Sigmoid colon (tissue), 7 donors: ENCODE data around the gene TUG1. TPM values are rescaled to one million over a fixed set of nuclear protein-coding genes. Genes with fewer than 3 reads are reported as not detected.
A peak's percentile ranks its signal among the peaks of the same experiment; 100 is the strongest.

ENCODE experiments used
- DNase-seq: peaks from one replicate; pipeline ENCODE4 v3.0.0-alpha.2; 2019
- H3K27ac ChIP-seq, 4 donors: fragments of 200-600 bp; sonication (generic); one replicate each; pipeline ENCODE4 v1.5.1; 2016 to 2019; ENCODE audit warnings: mild to moderate bottlenecking in 1 of 4
- H3K27me3 ChIP-seq, 3 donors: fragments of 200-600 bp; sonication (generic); one replicate each; pipeline ENCODE4 v1.5.1; 2019; ENCODE audit warnings: mild to moderate bottlenecking in 1 of 3
- H3K36me3 ChIP-seq, 4 donors: fragments of 200-600 bp; sonication (generic); one replicate each; pipeline ENCODE4 v1.5.1; 2016 to 2019
- H3K4me1 ChIP-seq, 4 donors: fragments of 200-600 bp; sonication (generic); one replicate each; pipeline ENCODE4 v1.5.1; 2017 to 2019
- H3K4me3 ChIP-seq, 4 donors: fragments of 200-600 bp; sonication (generic); one replicate each; pipeline ENCODE4 v1.5.1; 2017 to 2019; ENCODE audit warnings: mild to moderate bottlenecking in 2 of 4, moderate library complexity in 1 of 4
- H3K9me3 ChIP-seq, 4 donors: fragments of 200-600 bp in 3 of 4; sonication (generic) in 3 of 4; one replicate each; pipeline versions ENCODE4 v1.5.1 to v1.6.1; 2013 to 2019
- CTCF ChIP-seq, 4 experiments: fragments of 450-650 bp in 3 of 4; fragments of 200-600 bp in 1 of 4; IDR thresholded peaks; one replicate each; pipeline ENCODE4 v1.5.1; 2016 to 2019; ENCODE audit warnings: antibody characterized with exemption in 4 of 4, mild to moderate bottlenecking in 3 of 4, moderate library complexity in 2 of 4
- EP300 ChIP-seq, 4 donors: sonication (generic); formaldehyde crosslinking; IDR thresholded peaks; one replicate each; pipeline ENCODE4 v1.6.1; 2017; ENCODE audit warnings: antibody characterized with exemption in 4 of 4
- POLR2A ChIP-seq, 2 donors: fragments of 450-650 bp; IDR thresholded peaks; one replicate each; pipeline ENCODE4 v1.6.1; 2016; ENCODE audit warnings: antibody characterized with exemption in 2 of 2, mild to moderate bottlenecking in 2 of 2, moderate library complexity in 2 of 2
- POLR2AphosphoS5 ChIP-seq, 4 donors: sonication (generic); formaldehyde crosslinking; IDR thresholded peaks; one replicate each; pipeline ENCODE4 v1.6.1; 2017; ENCODE audit warnings: antibody characterized with exemption in 4 of 4
- WGBS, 2 donors: extraction: QIAGEN DNeasy Blood & Tissue Kit; methylation state at CpG; one replicate each; pipeline ENCODE4 v1.1.7; 2013; 5-methylcytosine and 5-hydroxymethylcytosine counted together
- intact Hi-C: fragments of 100-400 bp; cut with DNase I; formaldehyde crosslinking; loops from one replicate; pipeline ENCODE4 v1.15.1; 2023
- polyA plus RNA-seq, 3 donors: library from polyadenylated mRNA; stranded (reverse); fragments of 200-250 nt; gene quantifications; one replicate each; pipeline ENCODE4 v1.2.3, GENCODE V29; 2013
- total RNA-seq, 4 donors: library from RNA; depleted of rRNA; stranded (reverse); fragments of >200 nt; gene quantifications; one replicate each; pipeline ENCODE4 v1.1.0, GENCODE V29; 2016
- donor health status: healthy with polysubstance abuse.
- donor health status: Bipolar disorder and iron deficiency.
- donor health status: healthy.

Gene TUG1
- total and polyA plus RNA-seq, 7 donors = 10.8 to 88.9 (median 51.5) TPM

- peaks cover 0 to 30% (median 23%) of the 10 kb centered on the region in 4 donors for H3K4me1 ChIP-seq
- intact Hi-C loops = no loop called here
- no peaks in the 10 kb centered on the region for H3K9me3 ChIP-seq
- no peaks in the 10 kb centered on the region for H3K27me3 ChIP-seq
- no peak overlapping the region for H3K4me3 ChIP-seq
- no peak for DNase-seq
- WGBS, 2 donors = 81 to 93% methylated on average over 4 of the region's 4 CpGs
- H3K36me3 ChIP-seq = no peaks in the 10 kb centered on the region
- no peak for TF ChIP-seq CTCF (IDR thresholded peaks at IDR 0.05)
- TF ChIP-seq POLR2A (IDR thresholded peaks at IDR 0.05) = no peak
- no peak for TF ChIP-seq POLR2AphosphoS5 (IDR thresholded peaks at IDR 0.05)
- TF ChIP-seq EP300 (IDR thresholded peaks at IDR 0.05) = no peak
- H3K27ac ChIP-seq = no peak overlapping the region
These were observed 4.2 kb upstream of the TUG1 start for GRCh38 chr22:30964858-30965257.

GRCh38 chr22:30968015-30968923 is 796 bp upstream of the TUG1 start, which contains the start of gene MORC2:
MORC2 (minus strand) TSS chr22:30968774; CDS start chr22:30967889, 885 bp downstream.
- H3K9me3 ChIP-seq = peaks cover 0 to 12% (median 6%) of the 10 kb centered on the region in 4 donors
- no peaks in the 10 kb centered on the region for H3K27me3 ChIP-seq
- H3K36me3 ChIP-seq = peaks cover 8 to 22% (median 18%) of the 10 kb centered on the region in 4 donors
- H3K4me3 ChIP-seq = peak within 1 kb of the TSS; percentile 57 to 88 (median 86)
- peak; percentile 84 for DNase-seq
- intact Hi-C loops = loop anchor here (2.0 kb wide), 1 partner anchor 89 kb away; no protein-coding TSS in a partner anchor
- TF ChIP-seq CTCF (IDR thresholded peaks at IDR 0.05) (no peak), POLR2A (IDR thresholded peaks at IDR 0.05) (no peak), EP300 (IDR thresholded peaks at IDR 0.05) (no peak), POLR2AphosphoS5 (IDR thresholded peaks at IDR 0.05) (no peak)
- H3K4me1 ChIP-seq = peaks cover 0 to 53% (median 40%) of the 10 kb centered on the region in 4 donors
- WGBS, 2 donors = 22% methylated on average over 53 of the region's 53 CpGs
- H3K27ac ChIP-seq = peak within 1 kb of the TSS; percentile 95 to 98 (median 96)

- Histone ChIP-seq H3K36me3 (peaks cover 14 to 37% (median 26%) of the 10 kb centered on the region in 4 donors), H3K4me1 (peaks cover 0 to 45% (median 31%) of the 10 kb centered on the region in 4 donors), H3K9me3 (peaks cover 0 to 19% (median 9%) of the 10 kb centered on the region in 4 donors), H3K27me3 (no peaks in the 10 kb centered on the region), H3K27ac (peak overlapping the region; percentile 95 to 98 (median 96)), H3K4me3 (peak overlapping the region; percentile 57 to 88 (median 86))
- DNase-seq = peak; percentile 64
- TF ChIP-seq EP300 (IDR thresholded peaks at IDR 0.05) = no peak
- no peak for TF ChIP-seq POLR2A (IDR thresholded peaks at IDR 0.05)
- TF ChIP-seq CTCF (IDR thresholded peaks at IDR 0.05) = no peak
- TF ChIP-seq POLR2AphosphoS5 (IDR thresholded peaks at IDR 0.05) = no peak
- intact Hi-C loops = loop anchor here (1.0 to 2.0 kb wide), 4 partner anchors 66 to 116 kb away; partner anchors contain the start of gene SMTN
- 4 to 5% methylated on average over 49 of the region's 49 CpGs for WGBS, 2 donors
These were observed 679 bp downstream of the TUG1 start for GRCh38 chr22:30969532-30970355.

- 77 to 80% methylated on average over 3 of the region's 3 CpGs for WGBS, 2 donors
- no peaks in the 10 kb centered on the region for H3K27me3 ChIP-seq
- H3K36me3 ChIP-seq = peaks cover 20 to 43% (median 31%) of the 10 kb centered on the region in 4 donors
- TF ChIP-seq POLR2AphosphoS5 (IDR thresholded peaks at IDR 0.05) (no peak), EP300 (IDR thresholded peaks at IDR 0.05) (no peak), CTCF (IDR thresholded peaks at IDR 0.05) (no peak), POLR2A (IDR thresholded peaks at IDR 0.05) (no peak)
- peaks cover 0 to 45% (median 26%) of the 10 kb centered on the region in 4 donors for H3K4me1 ChIP-seq
- intact Hi-C loops = loop anchor here (1.0 kb wide), 1 partner anchor 65 kb away; no protein-coding TSS in a partner anchor
- peaks cover 0 to 25% (median 12%) of the 10 kb centered on the region in 4 donors for H3K9me3 ChIP-seq
- peak overlapping the region; percentile 57 to 88 (median 86) for H3K4me3 ChIP-seq
- no peak for DNase-seq
- peak overlapping the region; percentile 95 to 98 (median 96) for H3K27ac ChIP-seq
These were observed 1.3 kb downstream of the TUG1 start for GRCh38 chr22:30970356-30970746.
